Caco-2 (cell line): Measurements from ENCODE around the gene DDHD1. TPM values are rescaled to one million over a fixed set of nuclear protein-coding genes. Genes with fewer than 3 reads are reported as not detected.

Experiments
- BruUV-seq: library from RNA; stranded (reverse); fragments of 400-500 nt; replicated peaks from 2 replicates; lab custom pipeline; 2021; lab: Mats Ljungman, UMichigan
- CTCF ChIA-PET: fragments of 300-600 bp; sonication (Branson Sonifier 250); formaldehyde crosslinking; loops from one replicate; lab custom pipeline; 2022; ENCODE audit warnings: antibody characterized with exemption; lab: Charles Lee
- POLR2A ChIA-PET: fragments of 300-600 bp; sonication (Branson Sonifier 250); formaldehyde crosslinking; loops from one replicate; lab custom pipeline; 2022; ENCODE audit warnings: antibody characterized with exemption; lab: Charles Lee
- DNase-seq, 2 experiments: peaks; one replicate each; pipeline versions ENCODE4 v3.0.0 to v3.0.0-alpha.2; 2020 to 2022
- H3K27me3 ChIP-seq: replicated peaks from 2 replicates; pipeline ENCODE4 v1.6.0; 2011; ENCODE audit warnings: low read length; ENCODE audit not compliant: control insufficient read depth, insufficient read depth
- H3K36me3 ChIP-seq: 2 replicates; pipeline ENCODE4 v1.5.1; 2011; ENCODE audit warnings: low read length; ENCODE audit not compliant: control insufficient read depth, insufficient read depth
- H3K4me1 ChIP-seq: fragments of 250-450 bp; sonication (Bioruptor Pico); 2 replicates; pipeline ENCODE4 v1.5.1; 2020; ENCODE audit warnings: mild to moderate bottlenecking
- H3K4me3 ChIP-seq: 2 replicates; pipeline ENCODE4 v1.5.1; 2011; ENCODE audit warnings: low read depth, mild to moderate bottlenecking, control low read depth, low read length
- H3K9me3 ChIP-seq: fragments of 250-450 bp; sonication (Bioruptor Pico); 2 replicates; pipeline ENCODE4 v1.5.1; 2020; ENCODE audit warnings: mild to moderate bottlenecking, moderate library complexity
- H3K27ac Mint-ChIP-seq: one replicate; pipeline ENCODE4 v1.8.0; 2022; ENCODE audit warnings: mixed read lengths; ENCODE audit not compliant: unreplicated experiment
- H3K27me3 Mint-ChIP-seq: one replicate; pipeline ENCODE4 v1.8.0; 2022; ENCODE audit warnings: mixed read lengths; ENCODE audit not compliant: insufficient read depth, unreplicated experiment
- H3K36me3 Mint-ChIP-seq: one replicate; pipeline ENCODE4 v1.8.0; 2022; ENCODE audit warnings: mild to moderate bottlenecking, mixed read lengths; ENCODE audit not compliant: insufficient read depth, unreplicated experiment
- H3K4me1 Mint-ChIP-seq: one replicate; pipeline ENCODE4 v1.8.0; 2022; ENCODE audit warnings: low read depth, mixed read lengths; ENCODE audit not compliant: unreplicated experiment
- H3K4me3 Mint-ChIP-seq: one replicate; pipeline ENCODE4 v1.8.0; 2022; ENCODE audit warnings: mild to moderate bottlenecking, moderate library complexity, mixed read lengths; ENCODE audit not compliant: unreplicated experiment
- H3K9me3 Mint-ChIP-seq: one replicate; pipeline ENCODE4 v1.8.0; 2022; ENCODE audit warnings: mixed read lengths; ENCODE audit not compliant: unreplicated experiment
- intact Hi-C: fragments of 100-400 bp; cut with micrococcal nuclease; formaldehyde crosslinking; loops from one replicate; pipeline ENCODE4 v1.10.0; 2022; ENCODE audit not compliant: unreplicated experiment
- total RNA-seq: library from RNA; stranded (reverse); gene quantifications from 2 replicates; pipeline ENCODE4 v1.2.3, GENCODE V29; 2022
- TF ChIP-seq, protein P1 (sequence below), 2 experiments: fragments of 200-600 bp in 1 of 2; IDR thresholded peaks; 1 replicate in 1 of 2; 2 replicates in 1 of 2; pipeline versions ENCODE4 v1.5.1 to v1.8.0; 2011 to 2022; ENCODE audit warnings: antibody characterized with exemption in 1 of 2, control low read depth in 1 of 2, inconsistent platforms in 1 of 2, low read depth in 1 of 2, low read length in 1 of 2, mild to moderate bottlenecking in 1 of 2, moderate library complexity in 1 of 2; ENCODE audit not compliant: insufficient read depth in 1 of 2, severe bottlenecking in 1 of 2, unreplicated experiment in 1 of 2

The DDHD1 gene
- total RNA-seq, 1 experiment from 2014 or later, result 8.8 TPM

DNA sequence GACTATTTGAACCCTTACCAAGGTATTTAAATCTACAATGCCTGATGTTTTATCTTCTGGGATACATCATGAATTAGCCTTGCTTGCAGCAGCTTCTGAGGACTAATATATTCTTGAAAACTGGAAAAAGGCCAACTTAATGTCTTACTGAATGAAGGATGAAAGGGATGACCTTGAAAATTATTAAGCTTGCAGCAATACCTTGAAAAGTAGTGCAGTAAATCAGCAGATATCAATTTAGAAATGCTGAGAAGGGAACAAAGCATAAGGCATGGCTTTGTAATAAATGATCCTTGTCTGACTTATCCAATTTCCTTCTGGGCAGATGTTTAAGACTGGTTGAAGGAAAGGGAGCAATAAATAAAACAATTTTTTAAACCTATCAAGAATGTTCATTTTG, 165.0 kb downstream of the DDHD1 start:
- H3K9me3 Mint-ChIP-seq, result no peaks in the 10 kb centered on the region
- ChIA-PET POLR2A (no interaction called here), CTCF (no interaction called here)
- Histone ChIP-seq H3K4me3 (no peak overlapping the region), H3K9me3 (0 out of 2 replicates have a peak, but pooled peaks cover 3% of the 10 kb centered on the region), H3K27me3 (no peaks in the 10 kb centered on the region), H3K36me3 (no peaks in the 10 kb centered on the region), H3K4me1 (no peaks in the 10 kb centered on the region)
- H3K4me1 Mint-ChIP-seq, result no peaks in the 10 kb centered on the region
- TF ChIP-seq, protein P1, sequence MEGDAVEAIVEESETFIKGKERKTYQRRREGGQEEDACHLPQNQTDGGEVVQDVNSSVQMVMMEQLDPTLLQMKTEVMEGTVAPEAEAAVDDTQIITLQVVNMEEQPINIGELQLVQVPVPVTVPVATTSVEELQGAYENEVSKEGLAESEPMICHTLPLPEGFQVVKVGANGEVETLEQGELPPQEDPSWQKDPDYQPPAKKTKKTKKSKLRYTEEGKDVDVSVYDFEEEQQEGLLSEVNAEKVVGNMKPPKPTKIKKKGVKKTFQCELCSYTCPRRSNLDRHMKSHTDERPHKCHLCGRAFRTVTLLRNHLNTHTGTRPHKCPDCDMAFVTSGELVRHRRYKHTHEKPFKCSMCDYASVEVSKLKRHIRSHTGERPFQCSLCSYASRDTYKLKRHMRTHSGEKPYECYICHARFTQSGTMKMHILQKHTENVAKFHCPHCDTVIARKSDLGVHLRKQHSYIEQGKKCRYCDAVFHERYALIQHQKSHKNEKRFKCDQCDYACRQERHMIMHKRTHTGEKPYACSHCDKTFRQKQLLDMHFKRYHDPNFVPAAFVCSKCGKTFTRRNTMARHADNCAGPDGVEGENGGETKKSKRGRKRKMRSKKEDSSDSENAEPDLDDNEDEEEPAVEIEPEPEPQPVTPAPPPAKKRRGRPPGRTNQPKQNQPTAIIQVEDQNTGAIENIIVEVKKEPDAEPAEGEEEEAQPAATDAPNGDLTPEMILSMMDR (IDR thresholded peaks at IDR 0.05; ENCODE audit: insufficient read depth in 1 of 2, low read depth in 1 of 2, low read length in 1 of 2, severe bottlenecking in 1 of 2, unreplicated experiment in 1 of 2), result no peak
- intact Hi-C loops, result no loop called here
- H3K4me3 Mint-ChIP-seq, result no peak overlapping the region
- H3K27me3 Mint-ChIP-seq, result peaks cover 14% of the 10 kb centered on the region
- BruUV-seq, result no TSS peak
- DNase-seq, result no peak
- H3K36me3 Mint-ChIP-seq, result no peaks in the 10 kb centered on the region
- no peak overlapping the region for H3K27ac Mint-ChIP-seq

DNA sequence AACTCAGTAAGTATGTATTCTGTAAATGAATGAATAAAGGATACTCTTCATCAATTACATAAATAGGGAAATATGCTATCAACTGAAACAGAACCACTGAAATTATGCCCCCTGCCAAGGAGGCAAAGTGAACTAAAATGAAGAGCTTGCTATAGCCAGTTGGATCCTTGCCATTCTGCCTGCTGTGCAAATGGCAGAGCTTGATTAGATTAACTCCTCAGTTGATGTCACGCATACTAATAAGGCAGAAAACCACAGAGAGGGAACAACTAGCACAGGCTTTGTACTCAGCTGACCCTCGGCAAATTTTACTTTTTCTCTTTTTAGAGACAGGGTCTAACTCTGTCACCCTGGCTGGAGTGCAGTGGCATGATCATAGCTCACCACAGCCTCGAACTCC, 165.6 kb downstream of the DDHD1 start:
- no TSS peak for BruUV-seq
- H3K4me3 ChIP-seq, result no peak overlapping the region
- H3K4me1 Mint-ChIP-seq, result no peaks in the 10 kb centered on the region
- no peaks in the 10 kb centered on the region for H3K27me3 ChIP-seq
- H3K27me3 Mint-ChIP-seq, result peaks cover 10% of the 10 kb centered on the region
- H3K9me3 Mint-ChIP-seq, result no peaks in the 10 kb centered on the region
- intact Hi-C loops, result no loop called here
- TF ChIP-seq, protein P1 (IDR thresholded peaks at IDR 0.05; ENCODE audit: insufficient read depth in 1 of 2, low read depth in 1 of 2, low read length in 1 of 2, severe bottlenecking in 1 of 2, unreplicated experiment in 1 of 2), result no peak
- ChIA-PET POLR2A (no interaction called here), CTCF (no interaction called here)
- H3K9me3 ChIP-seq, result 0 out of 2 replicates have a peak, but pooled peaks cover 3% of the 10 kb centered on the region
- DNase-seq, result no peak
- no peaks in the 10 kb centered on the region for H3K4me1 ChIP-seq
- no peaks in the 10 kb centered on the region for H3K36me3 ChIP-seq
- no peaks in the 10 kb centered on the region for H3K36me3 Mint-ChIP-seq
- H3K27ac Mint-ChIP-seq, result no peak overlapping the region
- no peak overlapping the region for H3K4me3 Mint-ChIP-seq

- POLR2A ChIA-PET, result no interaction called here
- CTCF ChIA-PET, result no interaction called here
- H3K36me3 Mint-ChIP-seq, result no peaks in the 10 kb centered on the region
Measured at GRCh38 chr14:52987042-52987441, 166.1 kb downstream of the DDHD1 start.

More at GRCh38 chr14:52987042-52987441, 166.1 kb downstream of the DDHD1 start:
- Mint-ChIP-seq H3K4me1 (no peaks in the 10 kb centered on the region), H3K27me3 (peaks cover 10% of the 10 kb centered on the region), H3K27ac (no peak overlapping the region), H3K4me3 (no peak overlapping the region), H3K9me3 (no peaks in the 10 kb centered on the region)
- no TSS peak for BruUV-seq
- no peak for DNase-seq
- no peaks in the 10 kb centered on the region for H3K4me1 ChIP-seq
- no peaks in the 10 kb centered on the region for H3K27me3 ChIP-seq
- TF ChIP-seq, protein P1 (IDR thresholded peaks at IDR 0.05; ENCODE audit: insufficient read depth in 1 of 2, low read depth in 1 of 2, low read length in 1 of 2, severe bottlenecking in 1 of 2, unreplicated experiment in 1 of 2), result no peak
- H3K4me3 ChIP-seq, result no peak overlapping the region
- H3K36me3 ChIP-seq, result no peaks in the 10 kb centered on the region
- 0 out of 2 replicates have a peak, but pooled peaks cover 3% of the 10 kb centered on the region for H3K9me3 ChIP-seq
- intact Hi-C loops, result no loop called here

Other genes starting within 250 kb of the DDHD1 start
- 33.5 and 40.8 TPM in 2 replicates for gene FERMT2, start 202.3 kb downstream of the DDHD1 start, total RNA-seq